Mucosa of gallbladder (tissue), 1 donor: Measurements from ENCODE around the gene ASXL1. TPM values are rescaled to one million over a fixed set of nuclear protein-coding genes. Genes with fewer than 3 reads are reported as not detected.
A peak's percentile ranks its signal among the peaks of the same experiment; 100 is the strongest.

Source experiments
- DNase-seq: peaks from one replicate; pipeline ENCODE4 v3.0.0-alpha.2; 2020; ENCODE audit warnings: low spot score
- total RNA-seq: library from RNA; stranded (reverse); gene quantifications from one replicate; pipeline ENCODE4 v1.2.1, GENCODE V29; 2021
- donor health status: DM: no; HTN: no; CAD: no.

Gene ASXL1
- total RNA-seq, 1 donor from 2014 or later: 48.0 TPM

DNA sequence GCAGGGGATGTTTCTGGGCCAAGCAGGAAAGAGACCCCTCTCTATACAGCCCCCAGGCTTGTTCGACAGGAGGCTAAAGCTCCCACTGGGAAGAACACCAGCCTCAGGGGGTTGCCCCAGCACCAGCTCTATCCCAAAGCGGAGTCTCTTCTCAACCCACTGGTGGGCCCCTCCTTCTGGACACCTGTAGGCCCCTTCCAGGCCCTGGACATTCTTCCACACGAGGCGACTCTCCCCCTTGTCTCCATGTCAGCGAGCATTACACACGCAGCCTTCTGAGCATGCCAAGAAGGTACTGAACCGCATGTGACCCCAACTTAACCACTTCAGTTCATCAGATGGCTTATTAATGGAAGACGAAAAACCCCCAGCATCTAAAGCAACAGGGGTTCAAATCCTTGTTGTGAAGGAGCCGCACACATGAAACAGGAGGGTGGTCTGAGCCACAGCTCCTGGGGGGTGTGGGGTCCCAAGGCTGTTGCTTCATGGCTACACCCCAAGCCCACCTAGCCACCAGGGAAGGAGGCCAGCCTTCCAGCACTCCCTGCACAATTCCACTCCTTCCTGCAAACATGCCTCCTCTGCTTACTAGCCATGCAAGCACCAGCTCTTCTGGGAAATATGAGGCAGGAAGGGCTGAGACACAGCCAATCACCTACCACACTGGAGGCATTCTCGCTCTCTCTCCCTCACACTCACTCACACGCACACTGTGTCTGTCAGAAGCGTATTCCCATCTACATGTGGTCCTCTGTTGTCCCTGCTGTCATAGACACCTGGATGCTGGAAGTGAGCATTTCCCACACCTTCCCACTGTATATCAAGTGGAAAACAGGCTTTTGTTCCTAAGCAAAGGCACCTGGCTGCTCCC is 122.5 kb downstream of the ASXL1 start:
- DNase-seq: no peak

DNA sequence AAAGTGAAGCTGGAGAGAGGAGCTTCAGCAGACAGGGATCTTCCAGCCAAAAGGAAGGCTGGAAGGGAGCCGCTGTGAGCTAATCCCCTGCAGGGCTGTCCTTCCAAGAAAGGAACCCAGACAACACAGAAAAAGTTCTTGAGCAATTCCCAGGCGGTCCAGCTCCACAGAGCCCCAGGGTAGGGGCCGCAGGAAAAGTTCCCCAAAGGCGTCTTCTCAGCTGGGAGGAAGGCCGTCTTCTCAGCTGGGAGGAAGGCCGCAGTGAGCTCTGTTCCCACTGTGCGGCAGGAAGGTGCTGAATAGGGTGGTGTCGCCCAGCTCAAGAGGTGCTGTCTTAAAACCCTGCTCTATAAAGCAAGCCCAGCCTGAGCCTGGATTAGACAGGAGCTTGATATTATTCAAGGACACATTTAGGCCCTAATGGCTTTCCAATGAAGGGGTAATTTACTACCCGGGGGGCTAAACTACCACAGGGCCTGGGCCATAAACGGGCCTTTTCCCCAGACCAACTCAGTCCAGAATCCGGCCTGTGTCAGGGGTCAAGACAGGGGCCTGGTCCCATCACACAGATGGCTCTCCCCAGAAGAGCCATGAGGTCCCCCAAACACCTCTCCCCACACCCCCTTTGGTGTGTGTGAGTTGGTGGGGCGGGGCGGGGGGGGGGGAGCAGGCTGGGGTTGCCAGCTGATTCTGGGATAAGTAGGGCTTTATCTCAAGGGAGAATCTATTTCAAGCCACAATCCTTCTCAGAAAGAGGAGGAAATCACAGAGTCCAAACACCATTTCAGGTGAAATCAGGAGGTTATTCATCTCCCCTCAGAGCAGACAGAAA is 123.4 kb downstream of the ASXL1 start:
- DNase-seq: no peak

DNA sequence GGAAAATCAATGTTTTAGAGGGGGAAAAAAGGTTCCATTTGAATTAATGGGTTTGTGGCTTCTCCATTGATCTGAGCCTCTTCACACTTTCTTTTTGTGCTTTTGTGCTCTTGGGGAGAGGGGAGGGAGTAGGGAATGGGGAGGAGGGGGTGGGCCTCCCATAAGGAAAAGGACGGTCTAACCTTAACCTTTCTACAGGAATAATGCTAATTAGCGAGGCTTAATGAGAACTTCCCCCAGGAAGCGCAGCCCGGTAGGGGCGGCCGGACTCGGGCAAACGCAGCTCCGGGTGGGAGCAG is 124.0 kb downstream of the ASXL1 start:
- DNase-seq: no peak

DNA sequence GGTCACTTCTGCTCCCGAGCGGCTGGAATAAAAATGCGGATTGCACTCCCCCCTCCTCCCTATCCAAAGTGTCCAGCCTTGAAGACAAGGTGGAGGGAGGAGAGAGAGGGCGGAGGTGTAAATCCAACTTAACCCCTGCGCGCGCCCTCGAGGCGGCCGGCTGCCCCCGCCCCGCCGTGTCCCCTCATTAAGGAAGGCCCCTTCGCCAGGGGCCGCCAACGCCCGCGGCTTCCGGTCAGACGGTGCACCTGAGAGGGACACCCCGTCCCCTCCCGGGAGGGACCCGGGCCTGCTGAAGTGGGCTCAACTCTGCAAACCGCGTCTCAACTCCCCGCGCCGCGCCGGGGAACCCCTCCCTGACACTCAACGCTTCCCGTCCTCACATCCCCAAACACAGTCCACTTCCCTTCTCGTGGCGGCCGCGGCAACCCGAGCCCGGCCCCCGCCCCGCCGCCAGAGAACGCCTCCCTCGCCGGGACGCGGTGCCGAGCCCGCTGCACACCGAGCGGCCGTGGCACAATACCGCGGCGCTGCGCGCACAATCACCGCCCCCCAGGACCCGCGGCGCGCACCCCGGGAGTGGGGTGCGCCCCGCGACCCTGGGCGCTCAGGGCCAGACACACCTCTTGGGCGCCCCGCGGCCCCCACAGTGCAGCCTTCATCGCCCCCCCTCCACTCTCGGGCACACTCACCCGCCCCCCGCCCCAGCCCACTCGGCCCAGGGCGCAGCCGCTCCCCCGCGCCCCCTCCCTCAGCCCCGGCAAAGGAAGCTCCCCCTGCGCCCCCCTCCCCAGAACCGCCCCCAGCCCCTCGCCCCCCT is 124.5 kb downstream of the ASXL1 start:
- DNase-seq: no peak

DNA sequence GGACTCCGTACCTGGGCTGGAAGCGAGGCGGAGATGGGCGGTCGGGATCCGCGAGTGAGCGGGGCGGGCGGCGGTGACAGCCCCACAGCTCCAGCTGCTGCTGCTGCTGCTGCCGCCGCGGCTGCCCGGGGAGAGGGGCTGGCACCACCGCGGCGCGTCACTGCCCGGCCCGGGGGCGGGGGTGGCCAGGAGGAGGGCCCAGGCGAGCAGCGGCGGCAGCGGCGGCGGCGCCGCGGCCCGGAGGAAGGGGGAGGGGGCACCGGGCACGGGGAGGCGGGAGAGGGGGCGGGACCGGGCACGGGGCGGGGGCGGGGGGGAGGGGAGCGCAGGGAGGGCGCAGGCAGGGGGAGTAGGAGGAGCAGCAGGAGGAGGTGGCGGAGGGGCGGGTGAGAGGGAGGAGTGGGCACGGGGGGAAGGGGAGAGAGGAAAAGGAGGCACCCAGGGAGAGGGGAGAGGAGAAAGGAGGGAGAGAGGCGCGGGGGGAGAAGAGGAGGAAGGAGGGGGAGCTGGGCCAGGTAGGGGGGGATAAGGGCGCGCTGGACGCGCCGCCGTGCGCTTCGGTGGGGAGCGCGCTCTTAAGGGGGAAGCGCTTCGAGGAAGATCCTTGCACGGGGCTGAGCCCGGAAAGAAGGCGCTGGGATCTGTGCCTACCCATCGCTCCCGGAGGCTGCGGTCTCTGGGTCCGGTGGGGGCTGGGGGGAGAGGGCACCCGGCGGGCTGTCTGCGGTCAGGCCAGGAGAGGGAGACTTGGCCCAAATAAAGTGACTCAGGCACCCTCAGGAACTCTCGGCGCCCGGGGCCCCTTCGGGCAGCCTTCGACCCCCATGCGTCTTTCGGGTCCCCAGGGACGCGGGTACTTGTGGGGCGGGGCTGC is 125.5 kb downstream of the ASXL1 start:
- peak; percentile 63 for DNase-seq

DNA sequence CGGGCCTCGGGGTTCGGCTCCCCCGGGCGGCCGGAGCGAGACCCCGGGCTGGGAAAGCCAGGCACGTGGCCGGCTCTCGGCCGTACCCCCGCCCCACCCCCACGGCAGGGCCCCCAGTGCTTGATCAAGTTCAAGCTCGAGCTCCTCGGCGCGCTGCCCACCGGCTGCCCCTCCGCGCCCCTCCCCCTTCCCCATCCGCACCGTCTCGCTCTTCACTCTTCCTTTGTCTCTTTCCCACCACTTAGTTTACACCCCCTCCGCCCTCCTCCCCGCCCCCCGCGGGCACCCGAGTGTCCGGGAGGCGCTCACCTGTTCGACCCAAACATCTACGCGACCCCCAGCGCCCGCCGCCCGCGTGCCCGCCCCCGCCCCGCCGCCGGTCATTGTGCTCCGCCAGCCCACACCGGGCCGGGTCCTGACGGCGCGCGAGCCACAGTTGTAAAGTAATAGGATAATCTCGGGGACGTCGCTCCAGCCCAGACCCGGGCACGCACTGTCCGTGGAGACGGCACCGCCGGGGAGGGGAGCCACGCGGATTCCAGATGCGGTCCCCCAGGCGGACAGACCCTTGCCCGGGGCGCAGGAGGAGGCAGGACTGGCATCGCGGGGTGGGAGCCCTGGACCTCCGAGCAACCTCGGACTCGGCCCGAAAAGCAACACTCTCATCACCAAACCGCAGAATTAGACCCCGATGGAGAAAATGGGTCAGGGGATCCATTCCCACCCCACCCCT is 126.3 kb downstream of the ASXL1 start:
- no peak for DNase-seq

DNA sequence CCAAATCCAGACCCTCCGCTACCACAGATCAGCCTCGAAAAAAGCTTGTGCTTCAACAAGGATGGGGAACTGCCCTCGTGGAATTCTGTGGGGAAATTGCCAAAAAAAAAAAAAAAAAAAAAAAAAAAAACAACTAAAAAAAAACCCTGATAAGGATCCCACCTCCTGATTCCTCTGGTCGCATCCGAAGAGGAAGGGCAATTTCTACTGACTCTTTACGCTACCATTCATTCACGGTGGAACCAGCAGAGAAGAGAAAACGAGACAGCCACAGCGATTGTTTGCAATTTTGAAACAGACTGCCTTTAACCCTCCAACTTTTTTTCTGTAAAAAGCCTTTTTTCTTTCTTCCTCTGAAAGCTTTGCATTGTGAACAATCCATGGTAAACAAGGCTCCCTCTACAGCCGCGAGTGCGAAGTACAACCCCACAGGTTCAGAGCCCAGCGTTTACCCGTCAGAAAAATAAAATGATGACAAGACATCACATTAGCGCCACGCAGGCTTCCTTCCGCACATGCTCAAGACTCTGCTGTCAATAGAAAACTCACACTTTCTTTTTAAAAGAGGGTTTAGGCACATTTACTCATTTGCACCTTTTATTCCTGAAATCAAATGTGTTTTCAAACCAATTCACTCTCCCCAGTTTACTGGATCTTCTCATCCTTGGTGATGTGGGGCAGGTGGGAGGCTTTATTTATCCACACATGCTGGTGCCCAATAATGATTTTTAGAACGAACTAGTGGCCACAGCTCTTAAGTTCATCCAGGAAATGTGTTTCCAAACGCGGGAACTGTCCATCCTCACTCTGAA is 127.0 kb downstream of the ASXL1 start:
- peak; percentile 86 for DNase-seq

DNA sequence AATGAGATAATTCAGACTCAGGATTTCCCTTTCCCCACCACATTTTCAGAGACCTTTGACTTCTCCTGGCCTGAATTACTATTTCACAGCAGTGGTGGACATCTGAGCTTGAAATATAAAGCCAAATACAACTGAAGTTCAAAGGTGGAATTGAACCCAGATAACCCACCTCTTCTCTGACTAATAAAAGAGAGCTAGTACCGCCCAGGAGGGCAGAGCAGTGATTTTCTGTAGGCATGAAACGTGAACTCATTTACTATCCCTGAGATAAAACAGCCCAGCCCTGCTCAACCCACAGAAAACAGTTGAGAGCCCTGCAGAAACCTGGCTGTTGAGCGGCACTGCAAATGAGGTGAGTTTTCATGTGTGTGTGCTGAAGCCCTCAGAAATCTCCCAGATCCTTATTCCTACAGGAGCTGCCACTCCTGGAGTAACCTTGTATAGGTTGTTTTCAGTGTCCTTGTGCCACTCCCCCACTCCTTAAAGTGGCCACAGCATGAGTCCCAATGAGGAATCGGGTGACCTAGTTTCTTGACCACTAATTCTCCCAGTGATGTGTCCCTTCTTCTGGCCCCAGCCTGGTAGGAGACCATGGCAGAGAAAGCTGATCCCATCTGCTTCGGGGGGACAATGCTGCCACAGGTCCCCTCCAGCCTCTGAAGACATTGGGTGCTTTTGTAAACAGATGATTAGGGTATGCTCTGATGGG is 127.8 kb downstream of the ASXL1 start:
- no peak for DNase-seq

DNA sequence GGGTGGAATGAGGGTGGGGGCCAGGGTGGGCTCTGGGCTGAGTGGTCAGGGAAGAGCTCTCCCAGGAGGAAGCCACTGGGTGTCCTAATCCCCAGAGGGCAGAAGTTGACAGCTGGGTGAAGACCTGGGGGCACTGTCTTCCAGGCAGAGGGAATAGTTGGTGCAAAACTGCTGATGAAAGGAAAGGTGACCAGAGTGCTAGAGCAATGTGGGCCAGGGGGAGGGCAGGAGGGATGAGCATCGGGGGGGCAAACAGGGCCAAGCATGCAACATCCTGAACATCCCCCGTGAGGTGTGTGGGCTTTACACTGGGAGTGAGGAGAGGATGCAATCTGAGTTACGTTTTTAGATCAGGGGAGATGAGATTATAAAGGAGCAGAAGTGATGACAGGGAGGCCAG is 129.2 kb downstream of the ASXL1 start:
- DNase-seq: no peak

DNA sequence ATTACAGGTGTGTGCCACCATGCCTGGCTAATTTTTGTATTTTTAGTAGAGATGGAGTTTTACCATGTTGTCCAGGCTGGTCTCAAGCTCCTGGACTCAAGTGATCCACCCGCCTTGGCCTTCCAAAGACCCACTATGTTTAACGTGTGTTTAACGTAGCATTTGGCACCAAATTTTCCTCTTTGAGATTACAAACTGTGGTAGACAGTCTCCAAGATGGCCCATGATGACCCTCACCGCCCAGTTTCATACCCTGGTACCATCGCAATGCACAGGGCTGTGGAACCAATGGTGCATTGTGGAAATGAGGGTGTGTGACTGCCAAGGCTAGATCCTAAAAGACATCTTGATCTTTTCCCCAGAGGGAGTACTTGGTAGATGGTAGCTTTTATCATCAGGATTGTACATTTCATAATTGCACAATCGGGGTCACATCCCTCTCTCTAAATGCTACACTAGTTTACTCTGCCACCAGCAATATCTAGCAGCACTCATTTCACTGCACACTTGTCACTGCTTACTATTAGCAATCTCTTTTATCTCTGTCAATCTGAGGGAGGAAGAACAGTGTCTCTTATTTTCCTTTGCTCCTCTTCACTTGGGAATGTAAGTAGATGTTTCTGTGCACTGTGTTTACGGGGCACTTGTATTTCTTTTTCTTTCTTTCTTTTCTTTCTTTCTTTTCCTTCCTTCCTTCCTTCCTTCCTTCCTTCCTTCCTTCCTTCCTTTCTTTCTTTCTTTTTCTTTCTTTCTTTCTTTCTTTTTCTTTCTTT is 130.1 kb downstream of the ASXL1 start:
- no peak for DNase-seq

Other genes starting within 250 kb of the ASXL1 start
- 60.7 TPM for gene TM9SF4, start 248.6 kb upstream of the ASXL1 start, total RNA-seq
- gene PLAGL2, start 150.6 kb upstream of the ASXL1 start, total RNA-seq: 11.9 TPM
- 35.4 TPM for gene POFUT1, start 150.5 kb upstream of the ASXL1 start, total RNA-seq
- 59.6 TPM for gene KIF3B, start 80.7 kb upstream of the ASXL1 start, total RNA-seq
- 53.0 TPM for gene NOL4L, start 227.0 kb downstream of the ASXL1 start, total RNA-seq